Right lobe of liver (tissue), 4 donors: Measurements from ENCODE around the gene IDUA.

ENCODE experiments used
- POLR2A ChIP-seq: fragments of 450-650 bp; IDR thresholded peaks from one replicate; pipeline ENCODE4 v1.6.1; 2017; ENCODE audit warnings: antibody characterized with exemption, mild to moderate bottlenecking
- TF ChIP-seq, protein P1 (sequence below), 4 donors: fragments of 200-600 bp in 3 of 4; fragments of 450-650 bp in 1 of 4; IDR thresholded peaks; one replicate each; pipeline versions ENCODE4 v1.5.1 to v1.8.0; 2016 to 2022; ENCODE audit warnings: antibody characterized with exemption in 4 of 4, mild to moderate bottlenecking in 2 of 4
- donor health status: DM: no; HTN: no; CAD: no.
- donor health status: DM: no; HTN: no; CAD: no.
- donor health status: DM: no; HTN: yes; CAD: no.

DNA sequence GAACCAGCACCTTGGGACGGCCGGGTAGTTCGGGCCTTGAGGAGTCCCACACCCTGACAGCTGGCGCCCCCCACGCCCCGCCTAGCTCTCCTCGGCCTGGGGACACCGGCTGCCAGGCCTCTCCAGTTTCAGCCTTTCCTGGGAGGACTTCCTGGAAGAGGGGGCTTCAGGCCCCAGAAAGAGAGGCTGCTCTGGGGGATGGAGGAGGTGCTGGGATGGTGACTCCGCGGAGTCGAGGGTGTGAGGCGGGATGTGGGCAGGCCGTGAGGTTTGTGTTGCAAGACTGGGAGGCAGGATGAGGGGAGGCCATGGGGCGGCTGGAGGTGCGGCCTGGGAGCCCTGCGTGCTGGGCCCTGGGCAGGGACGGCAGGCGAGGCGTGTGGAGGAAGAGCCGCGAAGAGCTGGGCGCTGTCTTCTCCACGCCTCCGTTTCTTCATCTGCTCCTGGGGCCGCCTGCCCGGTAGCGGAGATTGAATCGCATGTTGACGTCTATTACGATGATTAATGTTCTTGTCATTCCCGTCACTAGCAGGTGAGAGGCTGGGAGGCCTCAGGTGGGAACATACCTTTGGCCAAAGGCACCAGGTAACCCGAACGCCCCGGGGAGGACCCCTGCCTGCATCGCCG, 23.7 kb downstream of the IDUA start:
- TF ChIP-seq, protein P1, sequence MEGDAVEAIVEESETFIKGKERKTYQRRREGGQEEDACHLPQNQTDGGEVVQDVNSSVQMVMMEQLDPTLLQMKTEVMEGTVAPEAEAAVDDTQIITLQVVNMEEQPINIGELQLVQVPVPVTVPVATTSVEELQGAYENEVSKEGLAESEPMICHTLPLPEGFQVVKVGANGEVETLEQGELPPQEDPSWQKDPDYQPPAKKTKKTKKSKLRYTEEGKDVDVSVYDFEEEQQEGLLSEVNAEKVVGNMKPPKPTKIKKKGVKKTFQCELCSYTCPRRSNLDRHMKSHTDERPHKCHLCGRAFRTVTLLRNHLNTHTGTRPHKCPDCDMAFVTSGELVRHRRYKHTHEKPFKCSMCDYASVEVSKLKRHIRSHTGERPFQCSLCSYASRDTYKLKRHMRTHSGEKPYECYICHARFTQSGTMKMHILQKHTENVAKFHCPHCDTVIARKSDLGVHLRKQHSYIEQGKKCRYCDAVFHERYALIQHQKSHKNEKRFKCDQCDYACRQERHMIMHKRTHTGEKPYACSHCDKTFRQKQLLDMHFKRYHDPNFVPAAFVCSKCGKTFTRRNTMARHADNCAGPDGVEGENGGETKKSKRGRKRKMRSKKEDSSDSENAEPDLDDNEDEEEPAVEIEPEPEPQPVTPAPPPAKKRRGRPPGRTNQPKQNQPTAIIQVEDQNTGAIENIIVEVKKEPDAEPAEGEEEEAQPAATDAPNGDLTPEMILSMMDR (IDR thresholded peaks at IDR 0.05), result no peak
- TF ChIP-seq POLR2A, result no peak
